Measurements from ENCODE around the gene TRAPPC14.

DNA sequence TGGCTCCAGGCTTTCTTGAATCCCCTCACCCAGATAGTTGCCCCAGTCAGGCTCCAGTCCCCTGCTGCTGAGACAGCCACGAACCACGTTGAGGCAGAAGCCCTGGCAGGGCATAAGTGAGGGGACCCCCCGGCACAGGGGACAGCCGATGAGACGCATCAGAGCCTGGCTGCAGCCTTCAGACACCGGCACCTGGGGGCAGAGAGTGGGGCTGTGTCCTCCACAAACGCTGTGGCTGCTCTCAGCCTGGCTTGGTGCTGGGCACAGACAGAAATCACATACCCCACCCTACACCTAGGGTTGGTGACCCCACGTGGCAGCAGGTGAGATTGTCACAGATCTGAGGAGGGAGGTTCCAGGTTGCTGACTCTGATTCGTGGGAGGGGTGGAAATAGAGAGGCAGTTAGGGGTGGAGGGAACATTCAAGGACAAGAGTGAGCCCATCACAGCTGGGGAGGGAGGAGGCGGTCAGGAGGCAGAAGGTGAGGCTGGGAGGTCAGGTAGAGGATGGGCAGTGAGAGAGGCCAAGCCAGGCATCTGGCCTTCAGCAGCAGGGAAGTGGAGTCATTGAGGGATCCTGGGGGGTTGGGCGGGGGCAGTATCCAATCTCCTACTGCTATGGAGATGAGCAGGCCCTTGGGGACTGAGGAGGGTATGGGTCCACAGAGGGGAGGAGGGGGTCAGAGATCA lies 15.4 kb upstream of the TRAPPC14 start:
- TF ChIP-seq CTCF (IDR thresholded peaks at IDR 0.05; ENCODE audit: control extremely low read depth in 1 of 3, insufficient read depth in 1 of 3, low read depth in 1 of 3, low read length in 3 of 3) (no peak), EGR1 (IDR thresholded peaks at IDR 0.05; ENCODE audit: borderline replicate concordance, low read depth, low read length) (no peak), ZNF274 (IDR thresholded peaks at IDR 0.05; ENCODE audit: borderline replicate concordance, extremely low read depth, low read length) (no peak)

All from H1 (cell line).